Neural progenitor cell (in vitro differentiated cells): ENCODE results near the gene PBX2. TPM values are rescaled to one million over a fixed set of nuclear protein-coding genes. Genes with fewer than 3 reads are reported as not detected.

Source experiments
- DNase-seq: peaks from one replicate; pipeline ENCODE4 v3.0.0-alpha.2; 2016; ENCODE audit warnings: low spot score
- H2AFZ ChIP-seq: fragments of 200-600 bp; sonication (generic); replicated peaks from 2 replicates; pipeline ENCODE4 v1.6.1; 2016; ENCODE audit warnings: antibody characterized with exemption
- H3F3A ChIP-seq: fragments of 200-600 bp; sonication (generic); 2 replicates; pipeline ENCODE4 v1.6.1; 2016; ENCODE audit warnings: antibody characterized with exemption, low read depth
- H3K27ac ChIP-seq: fragments of 200-600 bp; sonication (generic); 2 replicates; pipeline ENCODE4 v1.5.1; 2016; ENCODE audit warnings: mild to moderate bottlenecking
- H3K27me3 ChIP-seq: fragments of 200-600 bp; sonication (generic); 2 replicates; pipeline ENCODE4 v1.6.1; 2016; ENCODE audit warnings: mild to moderate bottlenecking, moderate library complexity
- H3K36me3 ChIP-seq: fragments of 200-600 bp; sonication (generic); 2 replicates; pipeline ENCODE4 v1.5.1; 2016
- H3K4me1 ChIP-seq: fragments of 200-600 bp; sonication (generic); 2 replicates; pipeline ENCODE4 v1.6.1; 2016; ENCODE audit warnings: mixed run types
- H3K4me2 ChIP-seq: fragments of 200-600 bp; sonication (generic); 2 replicates; pipeline ENCODE4 v1.6.1; 2016
- H3K4me3 ChIP-seq: fragments of 200-600 bp; sonication (generic); 2 replicates; pipeline ENCODE4 v1.5.1; 2016
- H3K79me2 ChIP-seq: fragments of 200-600 bp; sonication (generic); 2 replicates; pipeline ENCODE4 v1.6.1; 2016; ENCODE audit warnings: low read depth
- H3K9ac ChIP-seq: fragments of 200-600 bp; sonication (generic); 2 replicates; pipeline ENCODE4 v1.6.1; 2016
- H3K9me3 ChIP-seq: fragments of 200-600 bp; sonication (generic); 2 replicates; pipeline ENCODE4 v1.5.1; 2016; ENCODE audit warnings: low read depth
- H4K20me1 ChIP-seq: fragments of 200-600 bp; sonication (generic); 2 replicates; pipeline ENCODE4 v1.6.1; 2016; ENCODE audit warnings: low read depth
- H3K27ac Mint-ChIP-seq: 3 replicates; pipeline ENCODE4 v1.8.0; 2021; ENCODE audit warnings: mixed read lengths
- H3K27me3 Mint-ChIP-seq: 2 replicates; pipeline ENCODE4 v1.8.0; 2022; ENCODE audit warnings: low read depth, mild to moderate bottlenecking, inconsistent platforms, moderate library complexity, mixed read lengths; ENCODE audit not compliant: insufficient read depth
- H3K36me3 Mint-ChIP-seq: 3 replicates; pipeline ENCODE4 v1.8.0; 2021; ENCODE audit warnings: mixed read lengths
- H3K4me1 Mint-ChIP-seq: 3 replicates; pipeline ENCODE4 v1.8.0; 2021; ENCODE audit warnings: mixed read lengths
- H3K4me3 Mint-ChIP-seq: 3 replicates; pipeline ENCODE4 v1.8.0; 2021; ENCODE audit warnings: mild to moderate bottlenecking, moderate library complexity, mixed read lengths
- H3K9me3 Mint-ChIP-seq: 3 replicates; pipeline ENCODE4 v1.8.0; 2020; ENCODE audit warnings: mixed read lengths
- EZH2 ChIP-seq: fragments of 200-600 bp; sonication (generic); IDR thresholded peaks from 2 replicates; pipeline ENCODE4 v1.6.1; 2017; ENCODE audit warnings: antibody characterized with exemption, mild to moderate bottlenecking, moderate library complexity
- EZH2phosphoT487 ChIP-seq: fragments of 200-600 bp; sonication (generic); IDR thresholded peaks from 2 replicates; pipeline ENCODE4 v1.6.1; 2017; ENCODE audit warnings: antibody characterized with exemption
- total RNA-seq: library from RNA; depleted of rRNA; stranded (reverse); fragments of >200 nt; gene quantifications from 2 replicates; pipeline ENCODE4 v1.2.3, GENCODE V29; 2015; ENCODE audit warnings: low replicate concordance
- TF ChIP-seq, protein P1 (sequence below): fragments of 200-600 bp; sonication (generic); IDR thresholded peaks from 2 replicates; pipeline ENCODE4 v1.5.1; 2017; ENCODE audit warnings: antibody characterized with exemption, mild to moderate bottlenecking

Gene PBX2
- total RNA-seq, 1 donor from 2014 or later: 53.3 TPM

- peaks cover 19% of the 10 kb centered on the region for H3K36me3 Mint-ChIP-seq
- H3K9me3 Mint-ChIP-seq: no peaks in the 10 kb centered on the region
- H3K4me1 Mint-ChIP-seq: peaks cover 52% of the 10 kb centered on the region
- TF ChIP-seq EZH2phosphoT487 (peak; percentile 70), EZH2 (peak; percentile 80)
- TF ChIP-seq, protein P1, sequence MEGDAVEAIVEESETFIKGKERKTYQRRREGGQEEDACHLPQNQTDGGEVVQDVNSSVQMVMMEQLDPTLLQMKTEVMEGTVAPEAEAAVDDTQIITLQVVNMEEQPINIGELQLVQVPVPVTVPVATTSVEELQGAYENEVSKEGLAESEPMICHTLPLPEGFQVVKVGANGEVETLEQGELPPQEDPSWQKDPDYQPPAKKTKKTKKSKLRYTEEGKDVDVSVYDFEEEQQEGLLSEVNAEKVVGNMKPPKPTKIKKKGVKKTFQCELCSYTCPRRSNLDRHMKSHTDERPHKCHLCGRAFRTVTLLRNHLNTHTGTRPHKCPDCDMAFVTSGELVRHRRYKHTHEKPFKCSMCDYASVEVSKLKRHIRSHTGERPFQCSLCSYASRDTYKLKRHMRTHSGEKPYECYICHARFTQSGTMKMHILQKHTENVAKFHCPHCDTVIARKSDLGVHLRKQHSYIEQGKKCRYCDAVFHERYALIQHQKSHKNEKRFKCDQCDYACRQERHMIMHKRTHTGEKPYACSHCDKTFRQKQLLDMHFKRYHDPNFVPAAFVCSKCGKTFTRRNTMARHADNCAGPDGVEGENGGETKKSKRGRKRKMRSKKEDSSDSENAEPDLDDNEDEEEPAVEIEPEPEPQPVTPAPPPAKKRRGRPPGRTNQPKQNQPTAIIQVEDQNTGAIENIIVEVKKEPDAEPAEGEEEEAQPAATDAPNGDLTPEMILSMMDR: no peak
- peak; percentile 47 for DNase-seq
- H3F3A ChIP-seq: peaks cover 18% of the 10 kb centered on the region
- peak overlapping the region; percentile 36 for H3K4me3 ChIP-seq
- H3K27me3 ChIP-seq: peaks cover 61% of the 10 kb centered on the region
- H3K4me3 Mint-ChIP-seq: peak overlapping the region; percentile 83
- peaks cover 10% of the 10 kb centered on the region for H3K27me3 Mint-ChIP-seq
- H4K20me1 ChIP-seq: peaks cover 5% of the 10 kb centered on the region
- peak overlapping the region; percentile 55 for H2AFZ ChIP-seq
- H3K9ac ChIP-seq: no peak overlapping the region
- H3K27ac Mint-ChIP-seq: peak overlapping the region; percentile 89
- peaks cover 18% of the 10 kb centered on the region for H3K4me1 ChIP-seq
- no peaks in the 10 kb centered on the region for H3K36me3 ChIP-seq
- no peak overlapping the region for H3K27ac ChIP-seq
- no peaks in the 10 kb centered on the region for H3K9me3 ChIP-seq
- peak overlapping the region; percentile 76 for H3K4me2 ChIP-seq
- H3K79me2 ChIP-seq: peaks cover 7% of the 10 kb centered on the region
Measured at GRCh38 chr6:32149932-32150870, 39.8 kb downstream of the PBX2 start.

DNA sequence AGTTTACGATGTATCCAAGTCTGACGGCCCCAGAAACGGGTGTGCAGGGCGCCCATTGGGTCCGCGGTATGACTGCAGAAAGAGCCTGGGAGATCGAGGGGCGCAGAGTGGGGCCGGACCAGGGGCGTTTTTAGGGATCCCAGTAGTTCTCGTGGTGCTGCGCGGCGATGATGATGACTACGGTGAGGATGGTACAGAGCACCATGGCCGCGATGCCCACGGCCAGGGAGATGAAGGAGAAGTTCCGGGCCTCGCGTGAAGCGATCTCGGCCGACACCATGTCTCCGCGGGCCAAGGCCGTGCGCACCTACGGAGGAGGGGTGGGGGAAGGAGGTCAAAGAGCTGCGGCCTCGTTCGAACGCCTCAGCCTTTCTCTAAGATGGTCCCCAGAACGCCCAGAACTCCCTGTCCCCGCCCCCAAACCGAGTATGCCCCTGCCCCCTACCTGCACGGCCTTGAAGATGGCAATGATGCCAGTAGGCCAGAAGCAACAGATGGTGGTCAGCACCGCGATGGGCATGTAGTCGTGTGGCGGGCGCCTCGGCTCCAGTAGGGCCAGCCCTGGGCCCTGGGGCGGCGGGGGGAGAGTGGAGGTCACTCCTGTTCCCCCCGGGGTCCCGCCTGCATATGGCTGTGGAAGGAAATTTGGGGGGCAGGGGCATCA is 40.8 kb downstream of the PBX2 start:
- H3F3A ChIP-seq: peaks cover 18% of the 10 kb centered on the region
- TF ChIP-seq EZH2 (no peak), EZH2phosphoT487 (no peak)
- TF ChIP-seq, protein P1: no peak
- no peak for DNase-seq
- peak overlapping the region; percentile 41 for H3K4me2 ChIP-seq
- no peaks in the 10 kb centered on the region for H4K20me1 ChIP-seq
- no peak overlapping the region for H3K27ac Mint-ChIP-seq
- H3K9me3 Mint-ChIP-seq: no peaks in the 10 kb centered on the region
- H3K4me1 ChIP-seq: peaks cover 18% of the 10 kb centered on the region
- H3K36me3 Mint-ChIP-seq: peaks cover 19% of the 10 kb centered on the region
- no peaks in the 10 kb centered on the region for H3K36me3 ChIP-seq
- no peaks in the 10 kb centered on the region for H3K79me2 ChIP-seq
- H3K27me3 ChIP-seq: peaks cover 61% of the 10 kb centered on the region
- peaks cover 10% of the 10 kb centered on the region for H3K27me3 Mint-ChIP-seq
- H3K4me1 Mint-ChIP-seq: peaks cover 44% of the 10 kb centered on the region
- no peak overlapping the region for H3K4me3 Mint-ChIP-seq
- no peak overlapping the region for H3K9ac ChIP-seq
- H3K27ac ChIP-seq: no peak overlapping the region
- no peaks in the 10 kb centered on the region for H3K9me3 ChIP-seq
- peak overlapping the region; percentile 34 for H3K4me3 ChIP-seq
- no peak overlapping the region for H2AFZ ChIP-seq

DNA sequence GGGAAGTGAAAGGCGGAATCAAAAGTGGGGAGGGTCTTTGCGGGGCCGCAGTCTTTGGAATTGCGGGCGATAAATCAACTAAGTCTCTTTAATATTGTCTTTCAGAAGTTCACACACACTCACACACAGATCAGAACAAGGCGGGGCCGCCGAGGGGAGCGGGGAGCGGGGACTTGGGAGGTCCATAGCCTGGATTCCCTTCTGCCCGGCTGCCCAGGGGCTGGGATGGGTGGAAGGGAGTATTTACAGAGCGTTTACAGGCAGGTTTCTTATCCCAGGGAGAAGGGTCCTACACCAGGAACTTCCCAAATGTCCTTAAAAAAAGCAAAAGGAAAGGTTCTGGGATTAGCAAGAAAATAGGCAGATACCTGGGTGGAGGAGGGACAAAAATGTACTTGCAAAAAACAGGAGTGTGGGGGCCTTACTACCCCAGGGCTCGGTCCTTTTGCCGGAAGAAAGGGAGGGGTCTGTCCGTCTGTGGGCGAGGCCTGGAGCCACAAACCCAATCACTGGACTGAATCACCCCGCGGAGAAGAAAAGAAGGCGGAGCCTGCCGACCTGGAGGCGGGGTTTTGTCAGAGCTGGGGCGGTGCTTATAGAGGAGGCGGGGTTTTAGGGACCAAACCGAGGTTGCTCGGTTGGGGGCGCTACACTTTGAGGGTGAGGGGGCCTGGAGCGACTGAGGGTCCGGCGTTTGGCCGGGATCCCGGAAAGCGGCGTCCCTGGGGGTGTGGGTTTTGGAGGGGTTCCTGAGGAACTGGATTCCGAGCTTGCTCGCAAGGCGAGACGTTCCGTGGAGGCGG is 41.5 kb downstream of the PBX2 start:
- no peaks in the 10 kb centered on the region for H3K36me3 ChIP-seq
- TF ChIP-seq EZH2phosphoT487 (no peak), EZH2 (no peak)
- TF ChIP-seq, protein P1: peak; percentile 39
- Mint-ChIP-seq H3K36me3 (peaks cover 19% of the 10 kb centered on the region), H3K9me3 (no peaks in the 10 kb centered on the region), H3K27me3 (peaks cover 10% of the 10 kb centered on the region), H3K4me1 (peaks cover 42% of the 10 kb centered on the region), H3K4me3 (peak overlapping the region; percentile 33), H3K27ac (peak overlapping the region; percentile 40)
- no peaks in the 10 kb centered on the region for H3K9me3 ChIP-seq
- peaks cover 61% of the 10 kb centered on the region for H3K27me3 ChIP-seq
- peak; percentile 70 for DNase-seq
- H3K9ac ChIP-seq: no peak overlapping the region
- peak overlapping the region; percentile 41 for H3K4me2 ChIP-seq
- peak overlapping the region; percentile 34 for H3K4me3 ChIP-seq
- no peak overlapping the region for H3K27ac ChIP-seq
- H3K79me2 ChIP-seq: no peaks in the 10 kb centered on the region
- no peak overlapping the region for H2AFZ ChIP-seq
- H3F3A ChIP-seq: peaks cover 18% of the 10 kb centered on the region
- H4K20me1 ChIP-seq: no peaks in the 10 kb centered on the region
- H3K4me1 ChIP-seq: peaks cover 18% of the 10 kb centered on the region
